HCT116 (cell line): Measurements from ENCODE around the gene HNRNPDL. TPM values are rescaled to one million over a fixed set of nuclear protein-coding genes. Genes with fewer than 3 reads are reported as not detected.

ENCODE experiments used
- ATAC-seq: fragments of 200-7000 bp; cut with Tn5 transposase; 2 replicates; pipeline ENCODE4 v1.9.1; 2020; ENCODE audit warnings: mild to moderate bottlenecking, moderate library complexity
- Bru-seq: library from RNA; stranded (reverse); fragments of 400-500 nt; gene quantifications from one replicate; lab custom pipeline; 2021; lab: Mats Ljungman, UMichigan
- BruChase-seq, 2 experiments: library from RNA; stranded (reverse); fragments of 400-500 nt; gene quantifications; one replicate each; lab custom pipeline; 2021; lab: Mats Ljungman, UMichigan
- BruUV-seq: library from RNA; stranded (reverse); fragments of 400-500 nt; replicated peaks from 2 replicates; lab custom pipeline; 2021; lab: Mats Ljungman, UMichigan
- CTCF ChIA-PET: fragments of 300-600 bp; sonication (Branson Sonifier 250); formaldehyde crosslinking; loops from one replicate; lab custom pipeline; 2021; ENCODE audit warnings: antibody characterized with exemption; lab: Charles Lee
- POLR2A ChIA-PET: fragments of 300-600, 350-600 bp; sonication (Branson Sonifier 250); formaldehyde crosslinking; loops from one replicate; lab custom pipeline; 2021; ENCODE audit warnings: antibody characterized with exemption; lab: Charles Lee
- RAD21 ChIA-PET, 2 experiments: fragments of 300-600 bp; sonication (Branson Sonifier 250); formaldehyde crosslinking; loops; one replicate each; lab custom pipeline; 2023; ENCODE audit warnings: low total read pairs in 2 of 2; ENCODE audit not compliant: uncharacterized antibody in 2 of 2, unreplicated experiment in 2 of 2, low non-redundant PET in 1 of 2; lab: Charles Lee
- DNase-seq: peaks from one replicate; pipeline ENCODE4 v3.0.0-alpha.2; 2010; ENCODE audit warnings: low read depth, low spot score
- H2AFZ ChIP-seq: fragments of 200-600 bp; shearing (Covaris generic), sonication (generic); 2 replicates; pipeline ENCODE4 v1.6.1; 2017; ENCODE audit warnings: low read depth, mixed run types, mixed read lengths, antibody characterized with exemption, low read length; ENCODE audit not compliant: poor library complexity, severe bottlenecking
- H3K27ac ChIP-seq: 2 replicates; pipeline ENCODE4 v1.5.1; 2012; ENCODE audit warnings: low read depth, low read length
- H3K27me3 ChIP-seq: fragments of 200-600 bp; sonication (generic); 2 replicates; pipeline ENCODE4 v1.6.1; 2016; ENCODE audit warnings: mixed run types, low read length, mixed read lengths; ENCODE audit not compliant: insufficient read depth
- H3K36me3 ChIP-seq, 2 experiments: fragments of 200-500 bp in 1 of 2; fragments of 200-600 bp in 1 of 2; sonication (Bioruptor generic) in 1 of 2; sonication (generic) in 1 of 2; 2 replicates each; pipeline versions ENCODE4 v1.5.1 to v1.6.1; 2014 to 2016; ENCODE audit warnings: low read length in 2 of 2, inconsistent platforms in 1 of 2, mixed read lengths in 1 of 2, mixed run types in 1 of 2; ENCODE audit not compliant: insufficient read depth in 2 of 2, control insufficient read depth in 1 of 2
- H3K4me1 ChIP-seq, 2 experiments: fragments of 200-600 bp in 1 of 2; sonication (generic) in 1 of 2; 2 replicates each; pipeline versions ENCODE4 v1.5.1 to v1.6.1; 2012 to 2017; ENCODE audit warnings: low read length in 2 of 2, inconsistent platforms in 1 of 2, mild to moderate bottlenecking in 1 of 2, mixed read lengths in 1 of 2, mixed run types in 1 of 2, moderate library complexity in 1 of 2; ENCODE audit not compliant: insufficient read depth in 2 of 2, control insufficient read depth in 1 of 2
- H3K4me2 ChIP-seq: fragments of 200-600 bp; sonication (generic); 2 replicates; pipeline ENCODE4 v1.6.1; 2017; ENCODE audit warnings: mixed run types, low read length, mixed read lengths
- H3K4me3 ChIP-seq, 2 experiments: fragments of 200-600 bp in 1 of 2; sonication (generic) in 1 of 2; replicated peaks in 1 of 2; 2 replicates each; pipeline ENCODE4 v1.5.1; 2011 to 2016; ENCODE audit warnings: low read length in 2 of 2, control low read depth in 1 of 2, low read depth in 1 of 2, mild to moderate bottlenecking in 1 of 2, mixed read lengths in 1 of 2, mixed run types in 1 of 2
- H3K79me2 ChIP-seq: fragments of 200-600 bp; sonication (generic); 2 replicates; pipeline ENCODE4 v1.6.1; 2017; ENCODE audit warnings: mild to moderate bottlenecking, mixed run types, low read length, moderate library complexity, mixed read lengths; ENCODE audit not compliant: insufficient read depth
- H3K9ac ChIP-seq: fragments of 200-600 bp; sonication (generic); 2 replicates; pipeline ENCODE4 v1.6.1; 2016; ENCODE audit warnings: low read length, mixed read lengths
- H3K9me2 ChIP-seq: fragments of 200-600 bp; sonication (generic), shearing (Covaris generic); 2 replicates; pipeline ENCODE4 v1.6.1; 2017; ENCODE audit warnings: mixed run types, mild to moderate bottlenecking, moderate library complexity; ENCODE audit not compliant: insufficient read depth
- H3K9me3 ChIP-seq, 2 experiments: fragments of 200-500 bp in 1 of 2; fragments of 200-600 bp in 1 of 2; sonication (Bioruptor generic) in 1 of 2; sonication (generic) in 1 of 2; 2 replicates each; pipeline ENCODE4 v1.6.1; 2014 to 2017; ENCODE audit warnings: low read length in 2 of 2, mixed read lengths in 2 of 2, inconsistent platforms in 1 of 2, low read depth in 1 of 2, mild to moderate bottlenecking in 1 of 2, mixed run types in 1 of 2, moderate library complexity in 1 of 2; ENCODE audit not compliant: control insufficient read depth in 1 of 2, insufficient read depth in 1 of 2
- H4K20me1 ChIP-seq: fragments of 200-600 bp; sonication (generic), shearing (Covaris generic); 2 replicates; pipeline ENCODE4 v1.6.1; 2017; ENCODE audit warnings: mixed run types, mild to moderate bottlenecking, moderate library complexity; ENCODE audit not compliant: insufficient read depth
- CTCF ChIP-seq, 3 experiments: fragments of 200-600 bp in 1 of 3; sonication (generic) in 1 of 3; IDR thresholded peaks in 2 of 3; conservative IDR thresholded peaks in 1 of 3; 2 replicates each; pipeline ENCODE4 v1.5.1; 2012 to 2017; ENCODE audit warnings: low read depth in 2 of 3, low read length in 2 of 3, antibody characterized with exemption in 1 of 3, borderline replicate concordance in 1 of 3, control low read depth in 1 of 3, mild to moderate bottlenecking in 1 of 3, mixed read lengths in 1 of 3, mixed run types in 1 of 3, moderate library complexity in 1 of 3; ENCODE audit not compliant: insufficient read depth in 1 of 3
- EGR1 ChIP-seq: IDR thresholded peaks from 2 replicates; pipeline ENCODE4 v1.6.1; 2012; ENCODE audit warnings: low read depth
- JUND ChIP-seq: IDR thresholded peaks from 2 replicates; pipeline ENCODE4 v1.6.1; 2012
- POLR2A ChIP-seq: IDR thresholded peaks from 2 replicates; pipeline ENCODE4 v1.7.0; 2011; ENCODE audit warnings: borderline replicate concordance; ENCODE audit not compliant: insufficient read depth, insufficient read length; ENCODE audit errors: extremely low read depth
- POLR2AphosphoS5 ChIP-seq: IDR thresholded peaks from 2 replicates; pipeline ENCODE4 v1.6.1; 2011; ENCODE audit warnings: mild to moderate bottlenecking, low read depth, low read length, moderate library complexity
- SIN3A ChIP-seq: IDR thresholded peaks from 2 replicates; pipeline ENCODE4 v1.6.1; 2012; ENCODE audit warnings: low read depth
- YY1 ChIP-seq: IDR thresholded peaks from 2 replicates; pipeline ENCODE4 v1.6.1; 2011; ENCODE audit warnings: low read length, low read depth, moderate library complexity, mild to moderate bottlenecking; ENCODE audit not compliant: insufficient replicate concordance; ENCODE audit errors: extremely low read depth
- ZBTB33 ChIP-seq: IDR thresholded peaks from 2 replicates; pipeline ENCODE4 v1.6.1; 2011; ENCODE audit warnings: mild to moderate bottlenecking, low read length, moderate library complexity; ENCODE audit not compliant: insufficient replicate concordance; ENCODE audit errors: extremely low read depth
- ZFX ChIP-seq: fragments of 450-650 bp; IDR thresholded peaks from 2 replicates; pipeline ENCODE4 v1.6.1; 2017
- ZNF274 ChIP-seq: fragments of 200-500 bp; sonication (Bioruptor generic); IDR thresholded peaks from 2 replicates; pipeline ENCODE4 v1.6.1; 2014; ENCODE audit warnings: mild to moderate bottlenecking, low read depth, low read length, inconsistent platforms
- intact Hi-C: fragments of 100-400 bp; cut with micrococcal nuclease; formaldehyde crosslinking; loops from 2 replicates; pipeline ENCODE4 v1.10.0; 2022
- long read RNA-seq: library from polyadenylated mRNA; unstranded; transcript quantifications from one replicate; pipeline ENCODE4 v2.0.0, GENCODE V29; 2021; ENCODE audit not compliant: unreplicated experiment
- polyA plus RNA-seq: library from polyadenylated mRNA; unstranded; fragments of >200 nt; gene quantifications from 2 replicates; pipeline ENCODE4 v1.2.1, GENCODE V29; 2012; ENCODE audit warnings: missing spikeins
- total RNA-seq: library from RNA; stranded (reverse); gene quantifications from one replicate; pipeline ENCODE4 v1.2.1, GENCODE V29; 2021; ENCODE audit not compliant: unreplicated experiment
- TF ChIP-seq, protein P1 (sequence below): IDR thresholded peaks from 2 replicates; pipeline ENCODE4 v1.6.1; 2012; ENCODE audit warnings: low read depth

HNRNPDL gene
- 206 TPM for total RNA-seq
- polyA plus RNA-seq: 132 and 162 TPM in 2 replicates
- percentile 100 among the genes with signal in this experiment for Bru-seq, nascent RNA
- BruChase-seq, experiment 1, labeled RNA remaining after a 6-hour chase: percentile 100 among the genes with signal in this experiment
- BruChase-seq, experiment 2, labeled RNA remaining after a 2-hour chase: percentile 100 among the genes with signal in this experiment
- long read RNA-seq, transcript HNRNPDL-202 (9 exons, 1,402 nt): minor isoform, 44 of 412 reads
- long read RNA-seq, transcript HNRNPDL-204 (7 exons, 2,404 nt): minor isoform, 76 of 412 reads
- long read RNA-seq, transcript HNRNPDL-201 (8 exons, 3,781 nt): major isoform, 151 of 412 reads
- long read RNA-seq, partial matches to known transcripts: 122 of 412 reads
- long read RNA-seq, other reads (novel, unspliced or antisense): 17 of 412 reads

- Histone ChIP-seq H4K20me1 (peaks cover 43% of the 10 kb centered on the region), H3K4me3 (peak within 1 kb of the TSS; percentile 95 to 98), H3K4me2 (peak within 1 kb of the TSS; percentile 83), H3K27ac (peak within 1 kb of the TSS; percentile 93), H3K9me2 (no peaks in the 10 kb centered on the region), H3K27me3 (no peaks in the 10 kb centered on the region), H3K9ac (peak within 1 kb of the TSS; percentile 98), H2AFZ (no peak within 1 kb of the TSS)
- POLR2A ChIA-PET: interaction anchor here (1.3 to 1.8 kb wide), 3 partner anchors 15 to 83 kb away, joined by 4 to 39 read pairs (median 14); partner anchors contain the start of gene HNRNPD
- no TSS peak for BruUV-seq
- CTCF ChIA-PET: interaction anchor here (1.2 to 1.4 kb wide), 3 partner anchors 11 to 309 kb away, joined by 3 to 4 read pairs (median 3); partner anchors contain the start of gene HNRNPD
- peak; percentile 79 for ATAC-seq
- RAD21 ChIA-PET: interaction anchor here in 1 of 2 experiments (1.3 kb wide), 1 partner anchor 57 kb away, joined by 3 read pairs; the partner anchor contains the start of gene HNRNPD
- TF ChIP-seq JUND (no peak), SIN3A (no peak), YY1 (peak; percentile 11), CTCF (IDR thresholded peaks at IDR 0.05 in 2 of 3, conservative IDR thresholded peaks at IDR 0.05 in 1 of 3; ENCODE audit: borderline replicate concordance in 1 of 3, insufficient read depth in 1 of 3, low read depth in 2 of 3, low read length in 2 of 3) (no peak), POLR2A (peak; percentile 34), ZBTB33 (peak; percentile 70), EGR1 (no peak), POLR2AphosphoS5 (peak; percentile 68), ZFX (peak; percentile 52), ZNF274 (no peak)
- TF ChIP-seq, protein P1, sequence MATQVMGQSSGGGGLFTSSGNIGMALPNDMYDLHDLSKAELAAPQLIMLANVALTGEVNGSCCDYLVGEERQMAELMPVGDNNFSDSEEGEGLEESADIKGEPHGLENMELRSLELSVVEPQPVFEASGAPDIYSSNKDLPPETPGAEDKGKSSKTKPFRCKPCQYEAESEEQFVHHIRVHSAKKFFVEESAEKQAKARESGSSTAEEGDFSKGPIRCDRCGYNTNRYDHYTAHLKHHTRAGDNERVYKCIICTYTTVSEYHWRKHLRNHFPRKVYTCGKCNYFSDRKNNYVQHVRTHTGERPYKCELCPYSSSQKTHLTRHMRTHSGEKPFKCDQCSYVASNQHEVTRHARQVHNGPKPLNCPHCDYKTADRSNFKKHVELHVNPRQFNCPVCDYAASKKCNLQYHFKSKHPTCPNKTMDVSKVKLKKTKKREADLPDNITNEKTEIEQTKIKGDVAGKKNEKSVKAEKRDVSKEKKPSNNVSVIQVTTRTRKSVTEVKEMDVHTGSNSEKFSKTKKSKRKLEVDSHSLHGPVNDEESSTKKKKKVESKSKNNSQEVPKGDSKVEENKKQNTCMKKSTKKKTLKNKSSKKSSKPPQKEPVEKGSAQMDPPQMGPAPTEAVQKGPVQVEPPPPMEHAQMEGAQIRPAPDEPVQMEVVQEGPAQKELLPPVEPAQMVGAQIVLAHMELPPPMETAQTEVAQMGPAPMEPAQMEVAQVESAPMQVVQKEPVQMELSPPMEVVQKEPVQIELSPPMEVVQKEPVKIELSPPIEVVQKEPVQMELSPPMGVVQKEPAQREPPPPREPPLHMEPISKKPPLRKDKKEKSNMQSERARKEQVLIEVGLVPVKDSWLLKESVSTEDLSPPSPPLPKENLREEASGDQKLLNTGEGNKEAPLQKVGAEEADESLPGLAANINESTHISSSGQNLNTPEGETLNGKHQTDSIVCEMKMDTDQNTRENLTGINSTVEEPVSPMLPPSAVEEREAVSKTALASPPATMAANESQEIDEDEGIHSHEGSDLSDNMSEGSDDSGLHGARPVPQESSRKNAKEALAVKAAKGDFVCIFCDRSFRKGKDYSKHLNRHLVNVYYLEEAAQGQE: no peak
- TF ChIP-seq, all 23 proteins: peak for 5
- intact Hi-C loops: no loop called here
- peak; percentile 95 for DNase-seq
- peaks cover 10 to 32% of the 10 kb centered on the region in 2 experiments; a peak in 3 of 4 replicates for H3K4me1 ChIP-seq
- H3K36me3 ChIP-seq: peaks cover 31 to 40% of the 10 kb centered on the region in 2 experiments
- H3K79me2 ChIP-seq: peaks cover 91% of the 10 kb centered on the region
- H3K9me3 ChIP-seq: no peaks in the 10 kb centered on the region
Observed at GRCh38 chr4:82430193-82430963, at the start of gene HNRNPDL, which contains the start of gene ENOPH1. HNRNPDL (minus strand) TSS chr4:82430462; CDS start chr4:82429690, 772 bp downstream. ENOPH1 (plus strand) TSS chr4:82430590; CDS start chr4:82430830, 240 bp downstream.
